GM12864 (cell line): ENCODE results near the gene RALGPS2.

Experiments used
- DNase-seq: peaks from one replicate; pipeline ENCODE4 v3.0.0-alpha.2; 2011; ENCODE audit warnings: low read depth
- H3K4me3 ChIP-seq: 2 replicates; pipeline ENCODE4 v1.5.1; 2011; ENCODE audit warnings: mild to moderate bottlenecking, low read depth, low read length, control low read depth
- CTCF ChIP-seq: IDR thresholded peaks from 2 replicates; pipeline ENCODE4 v1.5.1; 2011; ENCODE audit warnings: low read depth, mild to moderate bottlenecking, moderate library complexity, low read length, control low read depth, inconsistent platforms; ENCODE audit errors: missing control alignments

The RALGPS2 gene

GRCh38 chr1:178951600-178951999 lies 226.6 kb downstream of the RALGPS2 start:
- TF ChIP-seq CTCF = no peak
- no peak overlapping the region for H3K4me3 ChIP-seq
- DNase-seq = no peak

GRCh38 chr1:178953034-178953433 lies 228.0 kb downstream of the RALGPS2 start:
- no peak for TF ChIP-seq CTCF
- no peak for DNase-seq

GRCh38 chr1:178953538-178954324 lies 228.7 kb downstream of the RALGPS2 start:
- no peak for DNase-seq
- no peak for TF ChIP-seq CTCF
- H3K4me3 ChIP-seq = no peak overlapping the region

More at GRCh38 chr1:178953034-178953433, 228.0 kb downstream of the RALGPS2 start:
- no peak overlapping the region for H3K4me3 ChIP-seq

GRCh38 chr1:178954325-178954690 lies 229.3 kb downstream of the RALGPS2 start:
- TF ChIP-seq CTCF = no peak
- no peak for DNase-seq
- H3K4me3 ChIP-seq = no peak overlapping the region

GRCh38 chr1:178954937-178955336 lies 229.9 kb downstream of the RALGPS2 start:
- no peak overlapping the region for H3K4me3 ChIP-seq
- DNase-seq = no peak
- no peak for TF ChIP-seq CTCF

- H3K4me3 ChIP-seq = no peak overlapping the region
- TF ChIP-seq CTCF = no peak
- no peak for DNase-seq
Measured at GRCh38 chr1:178955391-178955954, 230.4 kb downstream of the RALGPS2 start.

GRCh38 chr1:178958491-178958890 lies 233.4 kb downstream of the RALGPS2 start:
- no peak for TF ChIP-seq CTCF
- no peak for DNase-seq

More at GRCh38 chr1:178958491-178958890, 233.4 kb downstream of the RALGPS2 start:
- no peak overlapping the region for H3K4me3 ChIP-seq
